ENCODE data around the gene AEBP1. TPM values are rescaled to one million over a fixed set of nuclear protein-coding genes. Genes with fewer than 3 reads are reported as not detected.

AEBP1 gene
- total and polyA plus RNA-seq, 2 experiments from 2014 or later = 15.1 to 42.0 TPM

DNA sequence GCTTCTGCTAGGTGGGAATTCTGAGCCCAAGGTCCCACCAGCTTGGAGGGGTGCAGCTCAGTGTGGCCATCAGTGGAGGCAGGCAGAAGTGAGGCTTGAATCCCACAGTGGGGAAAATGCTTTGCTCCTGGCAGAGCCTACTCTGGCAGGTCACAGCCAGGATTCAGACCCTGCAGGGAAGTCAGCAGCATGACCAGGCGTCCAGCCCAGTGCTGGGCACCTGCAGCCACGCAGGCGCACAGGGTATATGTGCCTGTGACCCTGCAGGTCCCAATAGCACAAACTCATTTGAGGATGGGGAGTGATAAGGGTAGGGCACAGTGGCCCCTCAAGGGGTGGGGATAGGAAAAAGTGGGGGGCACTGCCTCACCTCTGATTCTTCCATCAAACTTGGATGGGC is 8.4 kb upstream of the AEBP1 start:
- TF ChIP-seq ZNF331 (CRISPR knock-in tag; IDR thresholded peaks at IDR 0.05; ENCODE audit: low read depth) = no peak
- TF ChIP-seq POLR2AphosphoS5 (IDR thresholded peaks at IDR 0.05; ENCODE audit: low read depth) = no peak
- no peak for TF ChIP-seq JUNB (IDR thresholded peaks at IDR 0.05; ENCODE audit: unreplicated experiment)
- no peak for TF ChIP-seq EZH2 (IDR thresholded peaks at IDR 0.05; ENCODE audit: low read depth, unreplicated experiment)
- TF ChIP-seq ETS1 (IDR thresholded peaks at IDR 0.05) = no peak
- TF ChIP-seq ZNF462 (CRISPR knock-in tag; IDR thresholded peaks at IDR 0.05) = no peak
- no peak for TF ChIP-seq NANOG (IDR thresholded peaks at IDR 0.05; ENCODE audit: borderline replicate concordance)
- TF ChIP-seq STAT1 (IDR thresholded peaks at IDR 0.05; ENCODE audit: unreplicated experiment) = no peak
- TF ChIP-seq, protein P1, sequence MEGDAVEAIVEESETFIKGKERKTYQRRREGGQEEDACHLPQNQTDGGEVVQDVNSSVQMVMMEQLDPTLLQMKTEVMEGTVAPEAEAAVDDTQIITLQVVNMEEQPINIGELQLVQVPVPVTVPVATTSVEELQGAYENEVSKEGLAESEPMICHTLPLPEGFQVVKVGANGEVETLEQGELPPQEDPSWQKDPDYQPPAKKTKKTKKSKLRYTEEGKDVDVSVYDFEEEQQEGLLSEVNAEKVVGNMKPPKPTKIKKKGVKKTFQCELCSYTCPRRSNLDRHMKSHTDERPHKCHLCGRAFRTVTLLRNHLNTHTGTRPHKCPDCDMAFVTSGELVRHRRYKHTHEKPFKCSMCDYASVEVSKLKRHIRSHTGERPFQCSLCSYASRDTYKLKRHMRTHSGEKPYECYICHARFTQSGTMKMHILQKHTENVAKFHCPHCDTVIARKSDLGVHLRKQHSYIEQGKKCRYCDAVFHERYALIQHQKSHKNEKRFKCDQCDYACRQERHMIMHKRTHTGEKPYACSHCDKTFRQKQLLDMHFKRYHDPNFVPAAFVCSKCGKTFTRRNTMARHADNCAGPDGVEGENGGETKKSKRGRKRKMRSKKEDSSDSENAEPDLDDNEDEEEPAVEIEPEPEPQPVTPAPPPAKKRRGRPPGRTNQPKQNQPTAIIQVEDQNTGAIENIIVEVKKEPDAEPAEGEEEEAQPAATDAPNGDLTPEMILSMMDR (conservative IDR thresholded peaks at IDR 0.05; ENCODE audit: low read depth in 2 of 2) = no peak
- Histone ChIP-seq H2AFZ (no peak overlapping the region), H3K36me3 (ENCODE audit: insufficient read depth) (no peaks in the 10 kb centered on the region), H4K20me1 (replicated peaks; ENCODE audit: insufficient read depth) (no peaks in the 10 kb centered on the region), H3K27ac (ENCODE audit: low read depth) (no peak overlapping the region), H3K4me2 (no peak overlapping the region), H3K4me3 (no peak overlapping the region), H3F3A (replicated peaks; ENCODE audit: low read depth) (no peaks in the 10 kb centered on the region), H3K9me2 (ENCODE audit: insufficient read depth) (no peaks in the 10 kb centered on the region), H3K79me2 (replicated peaks; ENCODE audit: insufficient read depth) (no peaks in the 10 kb centered on the region), H3K4me1 (ENCODE audit: insufficient read depth) (no peaks in the 10 kb centered on the region), H3K27me3 (ENCODE audit: insufficient read depth) (no peaks in the 10 kb centered on the region)
- peaks cover 16% of the 10 kb centered on the region for H3K27me3 Mint-ChIP-seq (ENCODE audit: insufficient read depth, low read depth, poor library complexity)
- H3K4me3 Mint-ChIP-seq = no peak overlapping the region
- H3K4me1 Mint-ChIP-seq = peaks cover 11% of the 10 kb centered on the region
- no peak overlapping the region for H3K27ac Mint-ChIP-seq
- no peaks in the 10 kb centered on the region for H3K9me3 Mint-ChIP-seq
- no peaks in the 10 kb centered on the region for H3K36me3 Mint-ChIP-seq (ENCODE audit: low read depth)
- DNase-seq (ENCODE audit: low spot score) = no peak
- no peak for ATAC-seq
